HepG2 (cell line): Measurements from ENCODE around the gene SLC35A3. TPM values are rescaled to one million over a fixed set of nuclear protein-coding genes. Genes with fewer than 3 reads are reported as not detected.

Experiments
- ATAC-seq: fragments of 200-7000 bp; cut with Tn5 transposase; 3 replicates; pipeline ENCODE4 v1.9.1; 2020; ENCODE audit warnings: mild to moderate bottlenecking, moderate library complexity
- BruUV-seq: library from RNA; stranded (reverse); fragments of 400-500 nt; replicated peaks from 2 replicates; lab custom pipeline; 2021; lab: Mats Ljungman, UMichigan
- CTCF ChIA-PET: fragments of 300-600 bp; formaldehyde crosslinking; extraction: SDS; loops from one replicate; lab custom pipeline; 2021; ENCODE audit warnings: low total read pairs, inconsistent platforms, low intra/inter-chr PET ratio; lab: Yijun Ruan, JAX
- POLR2A ChIA-PET: fragments of 350-600 bp; sonication (Branson Sonifier 250); formaldehyde crosslinking; loops from one replicate; lab custom pipeline; 2020; ENCODE audit warnings: antibody characterized with exemption, inconsistent platforms; lab: Yijun Ruan, JAX
- DNase-seq: peaks from one replicate; pipeline ENCODE4 v3.0.0-alpha.2; 2015; ENCODE audit warnings: low spot score
- FAIRE-seq: peaks from 3 replicates; lab custom pipeline; 2011; peaks lifted over from hg19 to GRCh38; lab: Jason Lieb, UNC
- H2AFZ ChIP-seq: one replicate; pipeline ENCODE4 v1.6.1; 2011; ENCODE audit warnings: low read length, inconsistent platforms
- H3K27ac ChIP-seq: fragments of 300-600 bp; 3 replicates; pipeline ENCODE4 v1.8.0; 2011; ENCODE audit warnings: mixed run types, mild to moderate bottlenecking, mixed read lengths, low read length, inconsistent platforms; ENCODE audit not compliant: insufficient read depth; ENCODE audit errors: extremely low read length
- H3K27me3 ChIP-seq, 2 experiments: fragments of 200-600 bp in 1 of 2; 2 replicates in 1 of 2; 3 replicates in 1 of 2; pipeline versions ENCODE4 v1.6.0 to v1.8.0; 2011; ENCODE audit warnings: low read length in 2 of 2, mild to moderate bottlenecking in 2 of 2, moderate library complexity in 2 of 2, inconsistent platforms in 1 of 2; ENCODE audit not compliant: insufficient read depth in 2 of 2, control insufficient read depth in 1 of 2
- H3K36me3 ChIP-seq, 2 experiments: fragments of 200-600 bp in 1 of 2; replicated peaks in 1 of 2; 2 replicates in 1 of 2; 3 replicates in 1 of 2; pipeline versions ENCODE4 v1.5.1 to v1.8.0; 2011; ENCODE audit warnings: low read length in 2 of 2, inconsistent platforms in 1 of 2; ENCODE audit not compliant: insufficient read depth in 2 of 2, control insufficient read depth in 1 of 2
- H3K4me1 ChIP-seq: 2 replicates; pipeline ENCODE4 v1.5.1; 2012; ENCODE audit warnings: low read length, inconsistent platforms; ENCODE audit not compliant: insufficient read depth
- H3K4me2 ChIP-seq: 2 replicates; pipeline ENCODE4 v1.6.0; 2011; ENCODE audit warnings: low read depth, low read length, inconsistent platforms
- H3K4me3 ChIP-seq, 3 experiments: fragments of 200-600 bp in 1 of 3; sonication (generic), shearing (Covaris generic) in 1 of 3; replicated peaks in 1 of 3; 2 replicates each; pipeline ENCODE4 v1.5.1; 2011 to 2016; ENCODE audit warnings: low read length in 3 of 3, inconsistent platforms in 2 of 3, low read depth in 2 of 3, mild to moderate bottlenecking in 2 of 3, control low read depth in 1 of 3, mixed read lengths in 1 of 3; ENCODE audit not compliant: insufficient read depth in 1 of 3
- H3K79me2 ChIP-seq: one replicate; pipeline ENCODE4 v1.6.1; 2011; ENCODE audit warnings: low read length, inconsistent platforms; ENCODE audit not compliant: insufficient read depth
- H3K9ac ChIP-seq: 2 replicates; pipeline ENCODE4 v1.6.0; 2011; ENCODE audit warnings: mild to moderate bottlenecking, low read depth, low read length, inconsistent platforms; ENCODE audit not compliant: insufficient read depth
- H3K9me3 ChIP-seq: 2 replicates; pipeline ENCODE4 v1.5.1; 2012; ENCODE audit warnings: mild to moderate bottlenecking, low read length
- H4K20me1 ChIP-seq: 2 replicates; pipeline ENCODE4 v1.6.0; 2011; ENCODE audit warnings: inconsistent platforms, mild to moderate bottlenecking, low read length, moderate library complexity; ENCODE audit not compliant: insufficient read depth
- AHDC1 ChIP-seq: sonication (generic); formaldehyde crosslinking; IDR thresholded peaks from 2 replicates; pipeline ENCODE4 v1.5.1; 2020; ENCODE audit warnings: mild to moderate bottlenecking, missing genetic modification reagents, borderline replicate concordance
- KLF12 ChIP-seq: sonication (generic); formaldehyde crosslinking; IDR thresholded peaks from 2 replicates; pipeline ENCODE4 v1.4.0; 2020; ENCODE audit warnings: missing genetic modification reagents, borderline replicate concordance
- PBX2 ChIP-seq: IDR thresholded peaks from 2 replicates; pipeline ENCODE4 v1.6.1; 2016; ENCODE audit warnings: control low read depth
- SCMH1 ChIP-seq: sonication (generic); formaldehyde crosslinking; IDR thresholded peaks from 2 replicates; pipeline ENCODE4 v1.9.0; 2021; ENCODE audit warnings: missing genetic modification reagents, mild to moderate bottlenecking, borderline replicate concordance
- SIX4 ChIP-seq: sonication (generic); formaldehyde crosslinking; IDR thresholded peaks from 2 replicates; pipeline ENCODE4 v1.4.0; 2020; ENCODE audit warnings: missing genetic modification reagents
- TCF12 ChIP-seq, 2 experiments: fragments of 450-650 bp in 1 of 2; sonication (generic) in 1 of 2; formaldehyde crosslinking in 1 of 2; IDR thresholded peaks; 2 replicates each; pipeline versions ENCODE4 v1.6.1 to v1.8.0; 2017 to 2022; ENCODE audit warnings: antibody characterized with exemption in 1 of 2, mild to moderate bottlenecking in 1 of 2, missing genetic modification reagents in 1 of 2, moderate library complexity in 1 of 2
- TERF1 ChIP-seq: sonication (generic); formaldehyde crosslinking; IDR thresholded peaks from 2 replicates; pipeline ENCODE4 v1.8.0; 2022; ENCODE audit warnings: mild to moderate bottlenecking, missing genetic modification reagents, moderate library complexity
- ZNF205 ChIP-seq: IDR thresholded peaks from 2 replicates; pipeline ENCODE4 v1.6.1; 2018; ENCODE audit warnings: missing biosample characterization, missing genetic modification reagents
- ZNF230 ChIP-seq: sonication (generic); formaldehyde crosslinking; IDR thresholded peaks from 2 replicates; pipeline ENCODE4 v1.4.0; 2020; ENCODE audit warnings: mild to moderate bottlenecking, missing genetic modification reagents
- ZNF704 ChIP-seq: sonication (generic); formaldehyde crosslinking; IDR thresholded peaks from 2 replicates; pipeline ENCODE4 v1.8.1; 2023; ENCODE audit warnings: mild to moderate bottlenecking, inconsistent platforms, moderate library complexity, missing genetic modification reagents, borderline replicate concordance
- whole genome bisulfite sequencing: methylation state at CpG from one replicate; pipeline ENCODE4 v1.1.6; 2017; ENCODE audit warnings: low lambda C conversion rate; 5-methylcytosine and 5-hydroxymethylcytosine counted together
- in situ Hi-C: cut with HindIII; loops from 2 replicates; pipeline ENCODE4 v1.10.0; 2017; ENCODE audit warnings: low pct_unique_long_range_greater_than_20kb; ENCODE audit not compliant: extremely low pct_ligation_motif_present
- intact Hi-C: fragments of 100-400 bp; cut with micrococcal nuclease; formaldehyde crosslinking; loops from one replicate; pipeline ENCODE4 v1.10.0; 2022; ENCODE audit not compliant: unreplicated experiment
- polyA plus RNA-seq, 8 experiments: library from polyadenylated mRNA; depleted of rRNA in 3 of 8; stranded (reverse) in 7 of 8; unstranded in 1 of 8; fragments of >200 nt; fragmentation: Illumina TruSeq in 4 of 8; extraction: Trizol in 4 of 8; gene quantifications; 2 replicates each; pipeline versions ENCODE4 v1.2.1 to v1.2.3, GENCODE V29; 2011 to 2016; ENCODE audit warnings: low read depth in 4 of 8, missing spikeins in 1 of 8, mixed read lengths in 1 of 8; ENCODE audit not compliant: insufficient read depth in 1 of 8
- total RNA-seq, 5 experiments: library from RNA; depleted of rRNA; stranded (reverse); fragments of >200 nt; fragmentation: Illumina TruSeq; extraction: Trizol; gene quantifications; 2 replicates each; pipeline ENCODE4 v1.2.3, GENCODE V29; 2016; ENCODE audit warnings: low read depth in 1 of 5
- TF ChIP-seq, protein P1 (sequence below): sonication (generic); formaldehyde crosslinking; IDR thresholded peaks from 2 replicates; pipeline ENCODE4 v1.4.0; 2020; ENCODE audit warnings: mild to moderate bottlenecking, missing genetic modification reagents

Gene SLC35A3
- total and polyA plus RNA-seq, 2 of the 13 experiments (the other 11 are each of a cell fraction or from before 2014, with no cell fraction given), result 11.2 to 24.9 TPM

- H4K20me1 ChIP-seq, result no peaks in the 10 kb centered on the region
- ChIA-PET POLR2A (no interaction called here), CTCF (no interaction called here)
- BruUV-seq, result no TSS peak
- no peak overlapping the region for H3K27ac ChIP-seq
- H3K79me2 ChIP-seq, result peaks cover 11% of the 10 kb centered on the region
- no peak overlapping the region for H3K4me3 ChIP-seq
- FAIRE-seq (no peak), DNase-seq (no peak), ATAC-seq (no peak)
- H3K36me3 ChIP-seq, result peaks cover 0 to 9% of the 10 kb centered on the region in 2 experiments; a peak in 2 of 5 replicates
- intact Hi-C loops, result no loop called here
- 92% methylated on average over 3 of the region's 3 CpGs for WGBS
- H2AFZ ChIP-seq, result no peak overlapping the region
- H3K27me3 ChIP-seq, result no peaks in the 10 kb centered on the region
- in situ Hi-C loops, result no loop called here
- peaks cover 10% of the 10 kb centered on the region for H3K9me3 ChIP-seq
- H3K4me2 ChIP-seq, result no peak overlapping the region
- H3K9ac ChIP-seq, result no peak overlapping the region
- no peaks in the 10 kb centered on the region for H3K4me1 ChIP-seq
- no peak for TF ChIP-seq ZNF704 (CRISPR knock-in tag)
- no peak for TF ChIP-seq TERF1 (CRISPR knock-in tag)
- TF ChIP-seq SIX4 (CRISPR knock-in tag), result no peak
- TF ChIP-seq KLF12 (CRISPR knock-in tag), result no peak
- no peak for TF ChIP-seq TCF12 (IDR thresholded peaks at IDR 0.05)
- TF ChIP-seq TCF12 (CRISPR knock-in tag; IDR thresholded peaks at IDR 0.05), result no peak
- TF ChIP-seq, protein P1, sequence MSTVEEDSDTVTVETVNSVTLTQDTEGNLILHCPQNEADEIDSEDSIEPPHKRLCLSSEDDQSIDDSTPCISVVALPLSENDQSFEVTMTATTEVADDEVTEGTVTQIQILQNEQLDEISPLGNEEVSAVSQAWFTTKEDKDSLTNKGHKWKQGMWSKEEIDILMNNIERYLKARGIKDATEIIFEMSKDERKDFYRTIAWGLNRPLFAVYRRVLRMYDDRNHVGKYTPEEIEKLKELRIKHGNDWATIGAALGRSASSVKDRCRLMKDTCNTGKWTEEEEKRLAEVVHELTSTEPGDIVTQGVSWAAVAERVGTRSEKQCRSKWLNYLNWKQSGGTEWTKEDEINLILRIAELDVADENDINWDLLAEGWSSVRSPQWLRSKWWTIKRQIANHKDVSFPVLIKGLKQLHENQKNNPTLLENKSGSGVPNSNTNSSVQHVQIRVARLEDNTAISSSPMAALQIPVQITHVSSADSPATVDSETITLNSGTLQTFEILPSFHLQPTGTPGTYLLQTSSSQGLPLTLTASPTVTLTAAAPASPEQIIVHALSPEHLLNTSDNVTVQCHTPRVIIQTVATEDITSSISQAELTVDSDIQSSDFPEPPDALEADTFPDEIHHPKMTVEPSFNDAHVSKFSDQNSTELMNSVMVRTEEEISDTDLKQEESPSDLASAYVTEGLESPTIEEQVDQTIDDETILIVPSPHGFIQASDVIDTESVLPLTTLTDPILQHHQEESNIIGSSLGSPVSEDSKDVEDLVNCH (CRISPR knock-in tag), result no peak
- TF ChIP-seq AHDC1 (CRISPR knock-in tag), result no peak
- TF ChIP-seq SCMH1 (CRISPR knock-in tag), result no peak
- no peak for TF ChIP-seq ZNF205 (CRISPR knock-in tag)
- TF ChIP-seq PBX2 (CRISPR knock-in tag), result no peak
- TF ChIP-seq ZNF230, result no peak
These were observed 23.1 kb downstream of the SLC35A3 start for GRCh38 chr1:99992760-99993467.
